ENCODE measurements around the gene MKLN1. TPM values are rescaled to one million over a fixed set of nuclear protein-coding genes. Genes with fewer than 3 reads are reported as not detected.

Gene MKLN1
- total and polyA plus RNA-seq, 4 donors, result 7.1 to 48.4 (median 25.5) TPM

DNA sequence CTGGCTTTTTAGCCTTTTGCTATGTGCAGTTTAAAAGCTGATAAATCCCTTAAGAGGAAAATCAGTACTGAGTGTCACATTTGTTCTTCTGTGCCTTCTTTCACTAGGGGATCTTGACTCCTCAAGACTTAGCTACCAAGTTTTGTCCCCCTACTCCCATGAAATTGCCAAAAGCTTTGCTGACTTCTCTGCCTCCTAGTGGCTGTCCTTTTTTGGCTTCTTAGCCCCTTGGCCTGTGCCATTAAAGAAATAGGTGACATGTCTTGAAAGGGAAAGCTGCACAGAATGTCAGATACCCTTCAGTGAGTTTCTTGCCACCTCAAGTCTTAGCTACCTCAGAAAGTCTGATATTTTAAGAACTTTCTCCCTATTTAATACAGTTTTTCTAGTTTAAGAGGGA lies 10.5 kb downstream of the MKLN1 start (continued):
- no peak for TF ChIP-seq YY1 (IDR thresholded peaks at IDR 0.05)
- TF ChIP-seq GABPA (IDR thresholded peaks at IDR 0.05 in 1 of 2, conservative IDR thresholded peaks at IDR 0.05 in 1 of 2), result no peak
- TF ChIP-seq RAD21 (IDR thresholded peaks at IDR 0.05), result no peak
- TF ChIP-seq FOXA1 (IDR thresholded peaks at IDR 0.05), result no peak
- TF ChIP-seq, protein P1, sequence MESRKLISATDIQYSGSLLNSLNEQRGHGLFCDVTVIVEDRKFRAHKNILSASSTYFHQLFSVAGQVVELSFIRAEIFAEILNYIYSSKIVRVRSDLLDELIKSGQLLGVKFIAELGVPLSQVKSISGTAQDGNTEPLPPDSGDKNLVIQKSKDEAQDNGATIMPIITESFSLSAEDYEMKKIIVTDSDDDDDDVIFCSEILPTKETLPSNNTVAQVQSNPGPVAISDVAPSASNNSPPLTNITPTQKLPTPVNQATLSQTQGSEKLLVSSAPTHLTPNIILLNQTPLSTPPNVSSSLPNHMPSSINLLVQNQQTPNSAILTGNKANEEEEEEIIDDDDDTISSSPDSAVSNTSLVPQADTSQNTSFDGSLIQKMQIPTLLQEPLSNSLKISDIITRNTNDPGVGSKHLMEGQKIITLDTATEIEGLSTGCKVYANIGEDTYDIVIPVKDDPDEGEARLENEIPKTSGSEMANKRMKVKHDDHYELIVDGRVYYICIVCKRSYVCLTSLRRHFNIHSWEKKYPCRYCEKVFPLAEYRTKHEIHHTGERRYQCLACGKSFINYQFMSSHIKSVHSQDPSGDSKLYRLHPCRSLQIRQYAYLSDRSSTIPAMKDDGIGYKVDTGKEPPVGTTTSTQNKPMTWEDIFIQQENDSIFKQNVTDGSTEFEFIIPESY (IDR thresholded peaks at IDR 0.05), result no peak
- TF ChIP-seq HNF4G (IDR thresholded peaks at IDR 0.05), result no peak

DNA sequence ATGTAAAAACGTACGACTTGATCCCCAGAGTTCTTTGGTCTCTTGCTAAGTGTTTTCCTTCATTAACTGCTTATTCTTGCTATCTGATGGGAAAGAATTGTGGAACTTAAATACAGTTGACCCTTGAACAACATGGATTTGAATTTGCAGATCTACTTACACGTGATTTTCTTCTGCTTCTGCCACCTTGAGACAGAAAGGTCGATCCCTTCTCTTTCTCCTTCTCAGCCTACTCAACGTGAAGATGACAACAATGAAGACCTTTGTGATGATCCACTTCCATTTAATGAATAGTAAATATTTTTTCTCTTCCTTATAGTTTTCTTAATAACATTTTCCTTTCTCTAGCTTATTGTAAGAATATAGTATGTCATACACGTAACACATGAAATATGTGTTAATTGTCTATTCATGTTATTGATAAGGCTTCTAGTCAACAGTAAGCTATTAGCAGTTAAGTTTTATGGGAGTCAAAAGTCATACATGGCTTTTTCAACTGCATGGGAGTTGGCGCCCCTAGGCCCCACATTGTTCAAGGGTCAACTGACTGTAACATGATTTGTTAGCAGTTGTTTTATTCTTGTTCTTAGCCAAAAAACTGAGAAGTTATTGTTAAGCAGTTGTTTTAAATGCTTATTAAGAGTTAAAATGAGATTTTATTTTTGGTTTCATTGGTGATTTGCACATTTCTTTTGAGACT lies 11.2 kb downstream of the MKLN1 start:
- H3K9ac ChIP-seq (ENCODE audit: low read depth in 1 of 2, low read length in 2 of 2), result no peak overlapping the region
- WGBS, result 73% methylated on average over 7 of the region's 7 CpGs
- peaks cover 0 to 5% (median 0%) of the 10 kb centered on the region in 4 donors for H3K9me3 ChIP-seq (ENCODE audit: control insufficient read depth in 4 of 4, low read length in 3 of 4)
- no peak for TF ChIP-seq GABPA (IDR thresholded peaks at IDR 0.05 in 1 of 2, conservative IDR thresholded peaks at IDR 0.05 in 1 of 2)
- no peak for TF ChIP-seq FOXA2 (IDR thresholded peaks at IDR 0.05)
- no peak for TF ChIP-seq FOXA1 (IDR thresholded peaks at IDR 0.05)
- TF ChIP-seq, protein P1 (IDR thresholded peaks at IDR 0.05), result no peak
- no peak for TF ChIP-seq YY1 (IDR thresholded peaks at IDR 0.05)
- TF ChIP-seq, protein P2, sequence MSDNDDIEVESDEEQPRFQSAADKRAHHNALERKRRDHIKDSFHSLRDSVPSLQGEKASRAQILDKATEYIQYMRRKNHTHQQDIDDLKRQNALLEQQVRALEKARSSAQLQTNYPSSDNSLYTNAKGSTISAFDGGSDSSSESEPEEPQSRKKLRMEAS (IDR thresholded peaks at IDR 0.05), result no peak
- no peak for TF ChIP-seq RAD21 (IDR thresholded peaks at IDR 0.05)
- TF ChIP-seq NR2F2 (IDR thresholded peaks at IDR 0.05), result no peak
- TF ChIP-seq, protein P3, sequence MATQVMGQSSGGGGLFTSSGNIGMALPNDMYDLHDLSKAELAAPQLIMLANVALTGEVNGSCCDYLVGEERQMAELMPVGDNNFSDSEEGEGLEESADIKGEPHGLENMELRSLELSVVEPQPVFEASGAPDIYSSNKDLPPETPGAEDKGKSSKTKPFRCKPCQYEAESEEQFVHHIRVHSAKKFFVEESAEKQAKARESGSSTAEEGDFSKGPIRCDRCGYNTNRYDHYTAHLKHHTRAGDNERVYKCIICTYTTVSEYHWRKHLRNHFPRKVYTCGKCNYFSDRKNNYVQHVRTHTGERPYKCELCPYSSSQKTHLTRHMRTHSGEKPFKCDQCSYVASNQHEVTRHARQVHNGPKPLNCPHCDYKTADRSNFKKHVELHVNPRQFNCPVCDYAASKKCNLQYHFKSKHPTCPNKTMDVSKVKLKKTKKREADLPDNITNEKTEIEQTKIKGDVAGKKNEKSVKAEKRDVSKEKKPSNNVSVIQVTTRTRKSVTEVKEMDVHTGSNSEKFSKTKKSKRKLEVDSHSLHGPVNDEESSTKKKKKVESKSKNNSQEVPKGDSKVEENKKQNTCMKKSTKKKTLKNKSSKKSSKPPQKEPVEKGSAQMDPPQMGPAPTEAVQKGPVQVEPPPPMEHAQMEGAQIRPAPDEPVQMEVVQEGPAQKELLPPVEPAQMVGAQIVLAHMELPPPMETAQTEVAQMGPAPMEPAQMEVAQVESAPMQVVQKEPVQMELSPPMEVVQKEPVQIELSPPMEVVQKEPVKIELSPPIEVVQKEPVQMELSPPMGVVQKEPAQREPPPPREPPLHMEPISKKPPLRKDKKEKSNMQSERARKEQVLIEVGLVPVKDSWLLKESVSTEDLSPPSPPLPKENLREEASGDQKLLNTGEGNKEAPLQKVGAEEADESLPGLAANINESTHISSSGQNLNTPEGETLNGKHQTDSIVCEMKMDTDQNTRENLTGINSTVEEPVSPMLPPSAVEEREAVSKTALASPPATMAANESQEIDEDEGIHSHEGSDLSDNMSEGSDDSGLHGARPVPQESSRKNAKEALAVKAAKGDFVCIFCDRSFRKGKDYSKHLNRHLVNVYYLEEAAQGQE (IDR thresholded peaks at IDR 0.05), result no peak
- H3K4me1 ChIP-seq (ENCODE audit: control insufficient read depth in 4 of 4, insufficient read depth in 4 of 4, low read length in 3 of 4), result peaks cover 2 to 15% (median 7%) of the 10 kb centered on the region in 4 donors
- no peak overlapping the region for H3K27ac ChIP-seq (ENCODE audit: low read depth in 1 of 2, low read length in 2 of 2)
- H3K27me3 ChIP-seq (ENCODE audit: control insufficient read depth in 4 of 4, insufficient read depth in 4 of 4, low read length in 3 of 4), result no peaks in the 10 kb centered on the region
- no peak for DNase-seq (ENCODE audit: low spot score)
- H3K4me3 ChIP-seq (ENCODE audit: low read depth in 1 of 3, low read length in 3 of 3), result no peak overlapping the region
- H3K36me3 ChIP-seq (ENCODE audit: control insufficient read depth in 4 of 4, insufficient read depth in 3 of 4, low read depth in 1 of 4, low read length in 3 of 4), result no peaks in the 10 kb centered on the region

DNA sequence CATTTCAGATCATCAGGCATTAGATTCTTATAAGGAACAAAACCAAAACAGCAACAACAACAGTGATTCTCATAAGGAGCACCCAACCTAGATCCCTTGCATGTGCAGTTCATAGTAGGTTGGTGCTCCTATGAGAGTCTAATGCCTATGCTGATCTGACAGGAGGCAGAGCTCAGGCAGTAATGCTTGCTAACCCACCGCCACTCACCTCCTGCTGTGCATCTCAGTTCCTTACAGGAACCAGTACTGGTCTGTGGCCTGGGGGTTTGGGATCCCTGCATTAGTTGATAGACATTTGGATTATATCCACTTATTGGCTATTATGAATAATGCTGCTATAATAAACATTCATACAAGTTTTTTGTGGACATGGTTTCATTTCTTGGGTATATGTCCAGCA lies 14.0 kb downstream of the MKLN1 start:
- H3K27ac ChIP-seq (ENCODE audit: low read depth in 1 of 2, low read length in 2 of 2), result no peak overlapping the region
- no peaks in the 10 kb centered on the region for H3K27me3 ChIP-seq (ENCODE audit: control insufficient read depth in 4 of 4, insufficient read depth in 4 of 4, low read length in 3 of 4)
- H3K9ac ChIP-seq (ENCODE audit: low read depth in 1 of 2, low read length in 2 of 2), result no peak overlapping the region
- no peak for DNase-seq (ENCODE audit: low spot score)
- H3K4me3 ChIP-seq (ENCODE audit: low read depth in 1 of 3, low read length in 3 of 3), result no peak overlapping the region
- peaks cover 2 to 18% (median 6%) of the 10 kb centered on the region in 4 donors for H3K4me1 ChIP-seq (ENCODE audit: control insufficient read depth in 4 of 4, insufficient read depth in 4 of 4, low read length in 3 of 4)
- WGBS, result 95% methylated on average over 1 of the region's 1 CpG
- peaks cover 0 to 4% (median 0%) of the 10 kb centered on the region in 4 donors for H3K9me3 ChIP-seq (ENCODE audit: control insufficient read depth in 4 of 4, low read length in 3 of 4)
- TF ChIP-seq EGR1 (IDR thresholded peaks at IDR 0.05; ENCODE audit: low read depth in 2 of 2) (no peak), HNF4A (conservative IDR thresholded peaks at IDR 0.05) (no peak), TAF1 (conservative IDR thresholded peaks at IDR 0.05) (no peak), RXRA (IDR thresholded peaks at IDR 0.05) (no peak), FOXA2 (IDR thresholded peaks at IDR 0.05) (no peak)
- no peaks in the 10 kb centered on the region for H3K36me3 ChIP-seq (ENCODE audit: control insufficient read depth in 4 of 4, insufficient read depth in 3 of 4, low read depth in 1 of 4, low read length in 3 of 4)
